CD14-positive monocyte (primary cell): Measurements from ENCODE around the gene TYW1. TPM values are rescaled to one million over a fixed set of nuclear protein-coding genes. Genes with fewer than 3 reads are reported as not detected.
"Not testable (repeated sequence)": the region's sequence is repeated elsewhere in the genome, so short reads cannot be mapped to it uniquely, and the experiment has no call there.

Experiments
- DNase-seq, 3 donors: peaks; one replicate each; pipeline ENCODE4 v3.0.0-alpha.2; 2011 to 2022
- H2AFZ ChIP-seq: 2 replicates; pipeline ENCODE4 v1.6.0; 2012; ENCODE audit warnings: mild to moderate bottlenecking, low read depth, low read length, inconsistent platforms; ENCODE audit not compliant: insufficient read depth, poor library complexity, severe bottlenecking
- H3K27ac ChIP-seq, 2 donors: 1 replicate in 1 of 2; 2 replicates in 1 of 2; pipeline ENCODE4 v1.5.1; 2012 to 2013; ENCODE audit warnings: low read length in 2 of 2, control low read depth in 1 of 2, inconsistent platforms in 1 of 2, low read depth in 1 of 2, mild to moderate bottlenecking in 1 of 2
- H3K27me3 ChIP-seq, 2 donors: one replicate each; pipeline versions ENCODE4 v1.6.0 to v1.6.1; 2011 to 2013; ENCODE audit warnings: low read length in 2 of 2; ENCODE audit not compliant: control insufficient read depth in 2 of 2, insufficient read depth in 2 of 2
- H3K36me3 ChIP-seq, 2 donors: replicated peaks in 1 of 2; 1 replicate in 1 of 2; 2 replicates in 1 of 2; pipeline versions ENCODE4 v1.5.1 to v1.6.1; 2012 to 2013; ENCODE audit warnings: low read length in 2 of 2, control low read depth in 1 of 2, inconsistent platforms in 1 of 2, mild to moderate bottlenecking in 1 of 2; ENCODE audit not compliant: insufficient read depth in 2 of 2, control insufficient read depth in 1 of 2
- H3K4me1 ChIP-seq, 2 donors: 1 replicate in 1 of 2; 2 replicates in 1 of 2; pipeline versions ENCODE4 v1.5.1 to v1.6.1; 2012 to 2013; ENCODE audit warnings: low read length in 2 of 2, control low read depth in 1 of 2, inconsistent platforms in 1 of 2, mild to moderate bottlenecking in 1 of 2, moderate library complexity in 1 of 2; ENCODE audit not compliant: insufficient read depth in 2 of 2, control insufficient read depth in 1 of 2
- H3K4me2 ChIP-seq: replicated peaks from 2 replicates; pipeline ENCODE3; 2012; ENCODE audit warnings: low read length, moderate library complexity, mild to moderate bottlenecking; ENCODE audit not compliant: poor library complexity, severe bottlenecking; ENCODE audit errors: extremely low read depth
- H3K4me3 ChIP-seq, 3 experiments: fragments of 200-600 bp in 1 of 3; sonication (generic) in 1 of 3; replicated peaks in 1 of 3; 1 replicate in 2 of 3; 2 replicates in 1 of 3; pipeline ENCODE4 v1.5.1; 2011 to 2013; ENCODE audit warnings: low read length in 3 of 3, mild to moderate bottlenecking in 3 of 3, control low read depth in 2 of 3, low read depth in 2 of 3, inconsistent platforms in 1 of 3, moderate library complexity in 1 of 3
- H3K79me2 ChIP-seq: 2 replicates; pipeline ENCODE4 v1.6.0; 2012; ENCODE audit warnings: mild to moderate bottlenecking, control low read depth, inconsistent platforms, low read length, moderate library complexity; ENCODE audit not compliant: insufficient read depth
- H3K9ac ChIP-seq: 2 replicates; pipeline ENCODE4 v1.6.0; 2017; ENCODE audit warnings: low read length, mild to moderate bottlenecking; ENCODE audit not compliant: insufficient read depth, poor library complexity, severe bottlenecking
- H3K9me3 ChIP-seq, 2 donors: replicated peaks in 1 of 2; 1 replicate in 1 of 2; 2 replicates in 1 of 2; pipeline versions ENCODE4 v1.5.1 to v1.6.1; 2012 to 2013; ENCODE audit warnings: low read length in 2 of 2, control low read depth in 1 of 2; ENCODE audit not compliant: control insufficient read depth in 1 of 2, insufficient read depth in 1 of 2
- H4K20me1 ChIP-seq: 2 replicates; pipeline ENCODE4 v1.6.0; 2012; ENCODE audit warnings: mild to moderate bottlenecking, low read length, control low read depth, moderate library complexity; ENCODE audit not compliant: insufficient read depth
- H3K27ac Mint-ChIP-seq, 7 donors: one replicate each; pipeline ENCODE4 v1.8.0; 2020; ENCODE audit warnings: mild to moderate bottlenecking in 7 of 7, mixed read lengths in 7 of 7, moderate library complexity in 6 of 7, inconsistent platforms in 2 of 7
- H3K27me3 Mint-ChIP-seq, 3 donors: one replicate each; pipeline ENCODE4 v1.8.0; 2021 to 2022; ENCODE audit warnings: low read depth in 3 of 3, mild to moderate bottlenecking in 3 of 3, mixed read lengths in 3 of 3, moderate library complexity in 3 of 3, inconsistent platforms in 1 of 3
- H3K36me3 Mint-ChIP-seq, 2 donors: one replicate each; pipeline ENCODE4 v1.8.0; 2020; ENCODE audit warnings: mixed read lengths in 2 of 2, inconsistent platforms in 1 of 2, mild to moderate bottlenecking in 1 of 2
- H3K4me1 Mint-ChIP-seq: one replicate; pipeline ENCODE4 v1.8.0; 2020; ENCODE audit warnings: mild to moderate bottlenecking, mixed read lengths
- H3K4me3 Mint-ChIP-seq, 2 donors: one replicate each; pipeline ENCODE4 v1.8.0; 2020; ENCODE audit warnings: mild to moderate bottlenecking in 2 of 2, mixed read lengths in 2 of 2, moderate library complexity in 1 of 2
- H3K9me3 Mint-ChIP-seq, 7 donors: one replicate each; pipeline ENCODE4 v1.8.0; 2020 to 2022; ENCODE audit warnings: mixed read lengths in 7 of 7, mild to moderate bottlenecking in 6 of 7, moderate library complexity in 6 of 7, inconsistent platforms in 2 of 7
- CTCF ChIP-seq: fragments of 200-600 bp; IDR thresholded peaks from one replicate; pipeline ENCODE4 v1.8.0; 2022; ENCODE audit warnings: antibody characterized with exemption, mild to moderate bottlenecking
- WGBS: methylation state at CpG from one replicate; pipeline ENCODE4 v1.1.5; 2013; ENCODE audit warnings: missing lambda C conversion rate; ENCODE audit not compliant: insufficient coverage; 5-methylcytosine and 5-hydroxymethylcytosine counted together
- intact Hi-C, 2 donors: fragments of 100-400 bp; cut with micrococcal nuclease; formaldehyde crosslinking; loops; one replicate each; pipeline versions ENCODE4 v1.15.0 to v1.15.1; 2023
- polyA plus RNA-seq, 3 donors: library from polyadenylated mRNA; depleted of rRNA in 1 of 3; unstranded in 2 of 3; stranded (reverse) in 1 of 3; fragments of 300-500 nt in 2 of 3; fragments of >200 nt in 1 of 3; fragmentation: Illumina TruSeq in 2 of 3; gene quantifications; 1 replicate in 2 of 3; 2 replicates in 1 of 3; pipeline ENCODE4 v1.2.3, GENCODE V29; 2012 to 2021

TYW1 gene
- polyA plus RNA-seq, 3 donors, result 6.3 to 9.0 (median 7.2) TPM

DNA sequence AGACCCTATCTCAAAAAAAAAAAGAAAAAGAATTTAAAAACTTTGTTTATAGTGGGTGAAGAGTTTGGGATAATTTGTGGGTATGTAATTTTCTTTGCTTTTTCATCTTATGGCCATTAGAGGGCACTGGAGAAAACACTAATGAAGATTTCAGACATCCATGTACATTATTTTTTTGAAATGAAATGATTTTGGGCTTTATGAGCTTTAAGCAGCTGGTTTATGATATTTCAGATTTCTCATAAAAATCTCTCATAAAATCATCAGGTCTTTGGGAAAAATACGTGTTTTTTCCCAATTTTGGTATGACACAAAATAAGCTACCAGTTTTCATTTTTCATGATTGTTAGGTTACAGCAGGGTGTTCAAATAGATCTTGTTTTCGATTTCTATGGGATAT lies 44.2 kb downstream of the TYW1 start:
- H3K4me2 ChIP-seq, H3K27ac ChIP-seq, H3K9me3 Mint-ChIP-seq, H3K4me1 ChIP-seq, H3K9me3 ChIP-seq, H4K20me1 ChIP-seq, H3K79me2 ChIP-seq, H3K27me3 Mint-ChIP-seq, H3K4me3 ChIP-seq, DNase-seq, H3K36me3 ChIP-seq, H3K4me1 Mint-ChIP-seq, H3K9ac ChIP-seq, intact Hi-C loops, H3K4me3 Mint-ChIP-seq, H2AFZ ChIP-seq, H3K27me3 ChIP-seq: not testable (repeated sequence)
- Mint-ChIP-seq H3K36me3 (peaks cover 13 to 21% of the 10 kb centered on the region in 2 donors), H3K27ac (peak overlapping the region in 2 of 7 donors; percentile 21 to 43)
- WGBS, result no CpG with 5 or more reads among the region's 2 CpGs
- TF ChIP-seq CTCF, result peak; percentile 33

DNA sequence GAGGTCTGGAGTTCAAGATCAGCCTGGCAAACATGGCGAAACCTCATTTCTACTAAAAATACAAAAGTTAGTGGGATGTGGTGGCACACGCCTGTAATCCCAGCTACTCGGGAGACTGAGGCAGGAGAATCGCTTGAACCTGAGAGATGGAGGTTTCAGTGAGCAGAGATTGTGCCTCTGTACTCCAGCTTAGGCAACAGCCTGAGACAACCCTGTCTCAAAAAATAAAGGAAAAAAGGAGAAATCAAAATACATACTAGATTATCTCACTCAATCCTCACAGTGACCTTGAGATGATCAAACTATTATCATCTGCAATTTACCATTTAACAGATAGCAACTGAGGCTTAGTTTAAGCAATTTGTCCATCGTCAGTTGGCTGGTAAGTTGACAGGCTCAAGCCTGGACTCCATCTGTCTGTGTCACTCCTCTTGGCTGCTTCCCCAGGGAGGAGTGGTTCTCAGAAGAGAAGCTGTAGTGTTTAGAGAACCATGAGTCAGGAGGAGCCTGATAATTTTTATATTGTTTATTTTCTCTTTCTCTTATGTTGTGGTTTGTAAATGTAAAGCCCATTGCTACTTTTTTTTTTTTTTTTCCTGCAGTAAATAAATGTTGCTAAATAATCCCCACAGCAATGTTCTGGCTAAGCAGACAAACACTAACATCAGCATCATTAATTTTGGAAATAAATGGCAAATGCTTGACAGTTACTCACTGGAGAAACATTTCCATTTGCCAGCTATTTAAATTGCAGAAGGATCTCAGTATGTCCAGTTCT lies 46.3 kb downstream of the TYW1 start:
- DNase-seq, H3K4me1 ChIP-seq, H3K27me3 ChIP-seq, intact Hi-C loops, H2AFZ ChIP-seq, H3K4me1 Mint-ChIP-seq, H3K4me2 ChIP-seq, H3K27ac ChIP-seq, H3K79me2 ChIP-seq, H3K4me3 ChIP-seq, H4K20me1 ChIP-seq, H3K9me3 ChIP-seq, H3K9ac ChIP-seq, H3K9me3 Mint-ChIP-seq, H3K27me3 Mint-ChIP-seq, H3K4me3 Mint-ChIP-seq, H3K36me3 ChIP-seq: not testable (repeated sequence)
- Mint-ChIP-seq H3K36me3 (peaks cover 17 to 24% of the 10 kb centered on the region in 2 donors), H3K27ac (peak overlapping the region in 5 of 7 donors; percentile 5 to 73 (median 28))
- WGBS, result 0% methylated on average over 1 of the region's 5 CpGs

GRCh38 chr7:67043559-67043930 lies 46.9 kb downstream of the TYW1 start:
- H3K27ac ChIP-seq, H3K4me1 ChIP-seq, H3K4me1 Mint-ChIP-seq, H3K9ac ChIP-seq, H4K20me1 ChIP-seq, H3K36me3 ChIP-seq, H3K4me2 ChIP-seq, H2AFZ ChIP-seq, H3K27me3 ChIP-seq, H3K79me2 ChIP-seq, H3K9me3 Mint-ChIP-seq, H3K27ac Mint-ChIP-seq, H3K9me3 ChIP-seq, intact Hi-C loops, DNase-seq, H3K27me3 Mint-ChIP-seq, H3K4me3 Mint-ChIP-seq, H3K4me3 ChIP-seq: not testable (repeated sequence)
- 100% methylated on average over 1 of the region's 4 CpGs for WGBS
- H3K36me3 Mint-ChIP-seq, result peaks cover 18 to 24% of the 10 kb centered on the region in 2 donors
